Measurements from ENCODE around the gene ADCY9. TPM values are rescaled to one million over a fixed set of nuclear protein-coding genes. Genes with fewer than 3 reads are reported as not detected.

ADCY9 gene
- 10 to 100 TPM; 19.0 to 32.7 (median 29.6) TPM for total RNA-seq

DNA sequence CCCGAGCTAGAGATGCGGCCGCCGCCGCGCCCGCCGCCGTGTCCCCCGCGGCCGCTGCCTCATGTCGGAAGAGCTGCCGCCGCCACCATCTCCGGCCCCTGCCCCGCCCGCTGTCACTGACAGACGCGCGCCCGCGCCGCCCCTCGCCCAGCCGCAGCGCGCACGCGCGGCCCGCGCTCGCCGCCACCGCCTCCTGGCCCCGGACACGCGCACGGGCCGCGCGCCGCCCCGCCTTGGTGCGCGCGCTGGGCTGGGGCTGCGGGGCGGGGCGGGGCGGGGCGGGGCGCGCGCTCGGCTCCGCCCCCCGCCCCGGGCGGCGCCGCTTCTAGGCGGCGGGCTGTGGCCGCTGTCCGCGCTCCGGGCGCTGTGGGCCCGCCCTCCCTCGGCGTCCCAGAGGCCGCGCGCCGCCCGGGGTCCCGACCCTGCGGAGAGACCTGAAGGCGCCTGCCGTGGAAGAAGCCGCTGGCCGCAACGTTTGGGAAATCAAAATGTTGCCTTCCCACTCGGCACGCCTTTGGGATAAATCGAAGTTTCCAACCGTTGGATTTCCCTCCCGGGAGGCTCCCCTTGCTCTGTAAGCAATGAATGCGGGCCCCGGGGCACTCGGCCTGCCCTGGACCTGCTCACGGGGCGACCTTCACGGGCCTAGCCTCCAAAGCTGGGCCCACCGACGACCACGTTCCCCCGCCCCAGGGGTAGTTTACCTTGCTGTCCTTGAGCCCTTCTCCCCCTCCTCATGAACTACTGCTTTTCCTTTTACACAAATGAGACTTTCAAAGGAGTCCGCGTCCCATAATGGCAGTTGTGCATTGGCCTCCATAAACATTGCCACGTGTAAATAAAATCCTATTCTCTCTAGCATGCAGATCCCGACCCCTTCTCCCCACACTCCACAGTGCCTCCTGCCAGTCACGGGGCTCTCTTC is at the start of gene ADCY9:
Gene ADCY9 (minus strand): TSS at position 118 of the 925 bp plus-strand sequence. CDS start 1,000 bp downstream, outside the sequence.
- H3K36me3 ChIP-seq = peaks cover 0 to 10% (median 0%) of the 10 kb centered on the region in 3 donors
- peaks cover 0 to 48% (median 33%) of the 10 kb centered on the region in 4 donors for H3K4me1 ChIP-seq
- no peaks in the 10 kb centered on the region for H3K27me3 ChIP-seq
- 3 to 12% methylated on average over 16 to 69 of the region's 105 CpGs for WGBS, 2 donors
- peak; percentile 40 to 49 for DNase-seq (ENCODE audit: low spot score in 2 of 2)
- peak within 1 kb of the TSS; percentile 78 to 88 (median 83) for H3K27ac ChIP-seq
- no peaks in the 10 kb centered on the region for H3K9me3 ChIP-seq
- TF ChIP-seq CTCF (IDR thresholded peaks at IDR 0.05) = no peak
- TF ChIP-seq POLR2A (IDR thresholded peaks at IDR 0.05) = peak in 1 of 2 donors; percentile 70
- TF ChIP-seq EP300 (IDR thresholded peaks at IDR 0.05) = peak in 1 of 2 donors; percentile 65
- H3K4me3 ChIP-seq = peak within 1 kb of the TSS; percentile 51 to 89 (median 82)

DNA sequence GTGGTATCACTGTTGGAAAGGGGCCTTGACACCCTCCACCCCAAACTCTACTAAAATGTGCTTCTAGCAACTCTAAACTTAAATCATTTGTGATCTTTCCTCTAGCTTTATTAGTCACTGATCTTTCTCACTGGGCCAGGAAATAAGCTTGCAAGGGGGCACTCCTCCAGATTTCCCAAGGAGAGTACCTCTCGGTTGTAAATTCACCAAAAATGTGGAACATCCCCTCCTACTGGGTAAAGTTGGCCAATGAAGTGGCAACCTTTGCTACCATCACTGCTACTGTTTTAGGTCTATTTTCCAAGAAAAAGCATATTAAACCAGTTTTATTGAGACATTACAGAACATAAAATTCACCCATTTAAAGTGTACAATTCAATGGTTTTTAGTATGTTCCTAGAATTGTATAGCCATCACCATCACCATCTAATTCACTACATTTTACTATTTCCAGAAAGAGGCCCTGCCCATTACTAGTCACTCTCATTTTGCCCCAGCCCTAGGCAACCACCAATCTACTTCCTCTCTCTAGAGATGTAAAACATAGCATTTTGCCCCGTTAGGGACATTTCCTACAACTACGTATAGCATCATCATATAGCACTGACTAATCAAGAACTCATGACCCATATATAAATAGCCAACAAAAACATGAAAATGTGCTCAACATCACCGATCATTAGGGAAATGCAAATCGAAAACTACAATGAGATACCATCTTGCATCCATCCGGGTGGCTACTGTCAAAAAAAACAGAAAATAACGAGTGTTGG is 44.6 kb upstream of the ADCY9 start:
- DNase-seq (ENCODE audit: low spot score in 2 of 2) = no peak
- no peaks in the 10 kb centered on the region for H3K4me1 ChIP-seq
- no peak overlapping the region for H3K4me3 ChIP-seq
- H3K27ac ChIP-seq = no peak overlapping the region
- no peaks in the 10 kb centered on the region for H3K27me3 ChIP-seq
- H3K36me3 ChIP-seq = no peaks in the 10 kb centered on the region
- 80 to 82% methylated on average over 7 of the region's 7 CpGs for WGBS, 2 donors
- TF ChIP-seq CTCF (IDR thresholded peaks at IDR 0.05) = no peak
- no peak for TF ChIP-seq POLR2A (IDR thresholded peaks at IDR 0.05)
- no peak for TF ChIP-seq EP300 (IDR thresholded peaks at IDR 0.05)
- no peaks in the 10 kb centered on the region for H3K9me3 ChIP-seq

DNA sequence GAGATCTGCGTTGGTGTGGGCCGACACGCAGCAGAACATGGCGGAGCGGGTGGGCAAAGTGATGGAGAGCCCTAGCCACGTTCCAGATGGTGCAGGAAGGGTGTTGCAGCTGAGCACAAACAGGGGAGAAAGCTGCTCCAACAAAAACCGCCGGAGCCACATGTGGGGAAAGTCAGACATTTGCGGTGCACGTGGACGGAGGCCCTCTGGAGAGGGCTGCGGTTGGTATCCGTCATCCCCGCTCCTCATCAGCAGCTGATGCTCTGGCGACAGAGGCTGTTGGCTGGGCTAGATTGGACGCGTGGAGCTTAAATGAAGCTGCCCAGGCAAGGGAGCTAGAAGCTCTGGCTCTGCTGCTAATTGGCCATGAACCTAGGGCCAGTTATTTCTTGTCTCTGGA is 43.5 kb upstream of the ADCY9 start:
- no peak for TF ChIP-seq POLR2A (IDR thresholded peaks at IDR 0.05)
- TF ChIP-seq CTCF (IDR thresholded peaks at IDR 0.05) = no peak
- TF ChIP-seq EP300 (IDR thresholded peaks at IDR 0.05) = no peak
- Histone ChIP-seq H3K4me1 (no peaks in the 10 kb centered on the region), H3K4me3 (no peak overlapping the region), H3K36me3 (no peaks in the 10 kb centered on the region), H3K27ac (no peak overlapping the region), H3K27me3 (no peaks in the 10 kb centered on the region), H3K9me3 (no peaks in the 10 kb centered on the region)
- WGBS, 2 donors = 83 to 93% methylated on average over 17 of the region's 17 CpGs
- no peak for DNase-seq (ENCODE audit: low spot score in 2 of 2)

GRCh38 chr16:4158143-4159093 is 42.2 kb upstream of the ADCY9 start:
- WGBS, 2 donors = 76 to 78% methylated on average over 13 of the region's 13 CpGs
- Histone ChIP-seq H3K36me3 (no peaks in the 10 kb centered on the region), H3K4me3 (no peak overlapping the region), H3K27me3 (no peaks in the 10 kb centered on the region), H3K4me1 (no peaks in the 10 kb centered on the region), H3K9me3 (no peaks in the 10 kb centered on the region), H3K27ac (no peak overlapping the region)
- TF ChIP-seq CTCF (IDR thresholded peaks at IDR 0.05) = no peak
- TF ChIP-seq POLR2A (IDR thresholded peaks at IDR 0.05) = no peak
- TF ChIP-seq EP300 (IDR thresholded peaks at IDR 0.05) = no peak
- DNase-seq (ENCODE audit: low spot score in 2 of 2) = no peak

All from tibial nerve (tissue), 4 donors.